HL-60/S4 (cell line): ENCODE data around the gene EGLN1.

Experiments
- in situ Hi-C: fragments of 300-500 bp; cut with MboI; formaldehyde crosslinking; loops from 2 replicates; pipeline ENCODE4 v1.14.3; 2022; ENCODE audit warnings: low sequenced_read_pairs

EGLN1 gene

DNA sequence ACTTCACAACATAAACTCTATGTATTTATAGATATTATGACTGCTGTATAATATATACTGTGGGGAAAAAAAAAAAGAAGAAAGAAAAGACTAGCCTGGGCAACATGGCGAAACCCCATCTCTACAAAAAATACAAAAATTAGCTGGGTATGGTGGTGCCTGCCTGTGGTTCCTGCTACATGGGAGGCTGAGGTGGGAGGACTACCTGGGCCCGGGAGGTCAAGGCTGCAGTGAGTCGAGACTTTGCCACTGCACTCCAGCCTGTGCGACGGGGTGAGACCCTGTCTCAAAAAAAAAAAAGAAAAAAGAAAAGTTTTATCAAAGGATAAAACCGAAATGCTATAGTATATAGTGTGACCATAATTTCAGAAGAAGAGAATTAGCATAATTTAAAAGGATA lies 87.1 kb downstream of the EGLN1 start:
- in situ Hi-C loops = no loop called here

DNA sequence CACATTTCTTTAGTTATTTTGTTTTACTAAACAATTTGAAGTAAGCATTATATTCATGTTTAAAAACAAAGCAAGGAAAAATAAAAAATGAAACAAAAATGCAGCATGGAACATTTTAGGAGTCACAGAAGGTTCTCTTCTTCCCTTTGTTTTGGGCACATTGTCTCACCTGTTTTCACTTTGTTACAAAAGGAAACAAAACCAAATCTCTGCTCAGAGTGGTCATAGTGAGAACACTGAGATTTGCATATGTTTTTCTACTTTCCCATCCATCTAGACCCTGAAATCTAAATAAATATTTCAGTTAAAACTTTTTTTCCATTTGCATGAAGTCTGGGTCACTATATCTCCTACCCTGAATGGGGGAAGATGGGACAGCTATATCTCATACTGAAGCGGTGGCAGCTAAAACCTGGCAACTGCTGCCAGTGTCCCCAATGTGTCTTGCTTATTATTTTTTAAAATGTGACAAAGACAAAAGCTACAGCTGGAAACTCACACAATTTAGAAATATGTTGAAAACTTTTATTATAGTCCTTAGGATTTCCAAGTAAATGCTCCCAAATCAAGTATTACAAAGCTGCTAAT lies 87.9 kb downstream of the EGLN1 start:
- in situ Hi-C loops = no loop called here

DNA sequence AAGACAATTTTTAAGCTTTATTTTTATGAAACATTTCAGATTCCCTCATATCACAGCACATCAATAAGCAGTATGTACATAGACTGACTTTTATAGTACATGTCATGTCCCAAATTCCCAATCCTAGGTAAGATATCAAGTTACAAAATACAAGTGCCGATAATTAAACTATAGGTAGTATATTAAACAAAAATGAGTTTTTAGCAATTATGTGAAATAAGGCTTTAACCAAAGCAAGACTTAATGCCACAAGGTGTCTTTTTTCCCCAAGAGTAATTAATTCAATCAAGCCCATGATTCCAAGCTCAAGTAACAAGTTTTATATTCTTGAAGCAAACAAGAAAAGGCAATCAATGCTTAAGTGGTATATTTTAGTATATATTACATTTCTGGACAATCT lies 89.3 kb downstream of the EGLN1 start:
- in situ Hi-C loops = no loop called here

DNA sequence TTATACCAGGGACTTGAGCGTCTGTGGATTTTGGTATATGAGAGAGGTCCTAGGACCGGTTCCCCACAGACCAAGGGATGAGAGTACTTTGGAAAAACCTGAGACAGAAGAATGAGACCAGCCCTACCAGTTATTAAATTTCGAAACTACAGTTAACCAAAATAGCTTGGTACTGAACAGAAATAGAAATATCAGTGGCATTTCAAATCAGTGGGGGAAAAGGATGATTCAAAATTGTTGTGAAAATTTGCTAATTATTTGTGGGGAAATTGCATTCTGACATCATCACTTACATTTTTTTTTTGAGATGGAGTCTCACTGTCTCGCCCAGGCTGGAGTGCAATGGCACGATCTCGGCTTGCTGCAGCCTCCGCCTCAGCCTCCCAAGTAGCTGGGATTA lies 92.6 kb downstream of the EGLN1 start:
- in situ Hi-C loops = no loop called here

DNA sequence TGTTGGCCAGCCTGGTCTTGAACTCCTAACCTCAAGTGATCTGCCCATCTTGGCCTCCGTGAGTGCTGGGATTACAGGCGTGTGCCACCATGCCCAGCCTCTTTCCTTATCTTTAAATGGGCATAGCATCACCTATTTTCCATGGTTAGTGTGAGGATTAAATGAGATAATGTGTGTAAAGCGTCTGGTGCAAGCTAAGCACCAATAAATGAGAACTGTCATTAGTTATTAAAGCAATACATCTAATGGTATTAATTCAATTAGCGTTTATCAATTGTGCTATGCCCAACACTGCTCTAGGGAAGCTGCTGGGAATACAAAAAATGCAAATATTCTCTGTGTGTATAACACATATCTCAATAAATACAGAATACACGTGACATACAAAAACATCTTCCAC lies 94.5 kb downstream of the EGLN1 start:
- in situ Hi-C loops = no loop called here

DNA sequence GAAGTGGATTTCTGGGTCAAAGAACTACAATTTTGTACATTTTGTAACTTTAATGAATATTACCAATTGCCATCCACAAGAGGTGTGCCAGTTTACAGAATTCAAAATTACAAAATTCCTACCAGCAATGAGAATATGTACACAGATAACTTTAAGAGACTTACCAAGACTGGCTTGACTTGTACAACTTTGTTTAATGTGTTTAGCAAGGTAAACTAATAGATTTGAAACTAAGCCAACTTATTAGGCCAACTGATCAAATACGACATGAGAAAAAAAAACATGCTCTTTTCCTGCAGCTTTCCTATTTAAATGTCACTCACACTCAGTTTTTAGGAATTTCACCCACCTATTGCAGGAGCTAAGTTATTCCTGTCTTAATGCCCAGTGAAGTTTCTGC lies 95.8 kb downstream of the EGLN1 start:
- in situ Hi-C loops = no loop called here

DNA sequence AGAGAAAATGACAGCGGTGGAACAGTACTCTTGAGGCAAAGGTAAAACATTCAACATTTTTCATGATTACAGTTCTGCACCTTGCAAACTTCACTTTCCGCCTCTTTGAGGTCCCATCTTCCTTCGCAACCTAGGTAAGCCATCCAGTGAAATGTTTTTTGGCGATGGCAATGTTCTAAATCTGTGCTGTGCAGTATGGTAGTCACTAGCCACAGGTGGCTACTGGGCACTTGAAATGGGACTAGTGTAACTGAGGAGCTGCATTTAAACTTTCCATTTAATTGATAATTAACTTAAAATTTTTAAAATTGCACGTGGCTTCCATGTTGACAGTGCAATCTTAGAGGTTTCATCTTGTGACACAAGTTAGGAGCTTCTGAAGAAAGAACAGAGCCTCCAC lies 97.4 kb downstream of the EGLN1 start:
- in situ Hi-C loops = no loop called here

DNA sequence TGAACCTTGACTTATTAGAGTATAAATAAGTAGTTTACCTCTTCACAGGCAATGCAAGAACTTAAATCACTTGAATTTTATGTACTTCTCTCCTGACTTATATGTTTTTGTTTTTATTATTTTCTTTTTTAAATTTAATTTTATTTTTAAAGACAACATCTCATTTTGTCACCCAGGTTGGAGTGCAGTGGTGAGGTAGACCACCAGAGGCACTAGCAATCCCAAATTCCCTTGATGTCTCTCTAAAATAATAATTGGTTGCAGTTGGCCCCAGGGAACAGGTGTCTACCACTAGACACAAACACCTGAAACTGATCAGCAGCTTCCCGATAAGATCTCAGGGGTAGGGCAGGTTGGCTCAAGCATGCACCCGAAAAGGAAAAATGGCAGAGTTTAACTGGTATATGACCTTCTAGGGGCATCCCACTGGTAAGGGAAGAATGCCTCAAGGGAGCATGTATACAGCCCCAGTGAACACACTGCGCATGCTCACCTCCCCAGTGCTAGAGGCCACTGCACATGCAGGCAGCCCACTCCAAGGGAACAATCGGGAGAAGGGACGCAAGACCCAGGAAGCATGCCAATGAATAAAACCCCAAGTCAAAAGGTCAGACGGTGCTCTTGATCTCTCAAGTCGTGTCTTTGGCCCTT lies 99.1 kb downstream of the EGLN1 start:
- in situ Hi-C loops = no loop called here

DNA sequence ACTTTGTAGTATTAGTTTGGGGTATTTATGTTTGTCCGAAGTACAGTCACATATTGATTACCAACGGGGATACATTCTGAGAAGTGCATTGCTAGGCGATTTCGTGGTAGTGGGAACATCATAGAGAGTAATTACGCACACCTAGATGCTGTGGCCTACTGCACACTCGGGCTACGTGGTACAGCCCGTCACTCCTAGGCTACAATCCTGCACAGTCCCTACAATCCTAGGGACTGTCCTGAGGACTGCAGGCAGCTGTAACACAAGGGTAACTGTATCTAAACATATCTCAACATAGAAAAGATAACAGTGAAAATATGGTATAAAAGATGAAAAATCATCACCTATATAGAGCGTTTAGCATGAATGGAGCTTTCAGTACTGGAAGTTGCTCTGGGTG lies 103.0 kb downstream of the EGLN1 start:
- in situ Hi-C loops = no loop called here

DNA sequence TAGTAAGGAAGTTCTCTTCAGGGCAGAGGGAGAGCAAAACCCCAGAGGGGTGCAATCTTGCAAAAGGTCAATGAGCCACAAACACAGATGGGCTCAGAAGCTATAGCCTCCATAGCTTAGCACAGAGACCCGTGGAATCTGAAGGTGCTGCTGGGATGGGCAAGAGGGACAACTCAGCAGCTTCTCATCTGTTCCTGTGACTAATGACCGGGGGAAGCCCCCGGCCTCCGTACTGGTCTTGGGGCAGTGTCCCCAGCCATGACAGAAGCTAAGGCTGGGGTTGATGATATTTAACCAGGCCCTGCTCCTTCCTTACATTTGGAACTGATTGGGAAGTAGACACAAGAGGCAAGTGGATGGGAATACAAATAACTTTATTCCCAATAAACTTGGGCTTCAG lies 103.5 kb downstream of the EGLN1 start:
- in situ Hi-C loops = no loop called here

DNA sequence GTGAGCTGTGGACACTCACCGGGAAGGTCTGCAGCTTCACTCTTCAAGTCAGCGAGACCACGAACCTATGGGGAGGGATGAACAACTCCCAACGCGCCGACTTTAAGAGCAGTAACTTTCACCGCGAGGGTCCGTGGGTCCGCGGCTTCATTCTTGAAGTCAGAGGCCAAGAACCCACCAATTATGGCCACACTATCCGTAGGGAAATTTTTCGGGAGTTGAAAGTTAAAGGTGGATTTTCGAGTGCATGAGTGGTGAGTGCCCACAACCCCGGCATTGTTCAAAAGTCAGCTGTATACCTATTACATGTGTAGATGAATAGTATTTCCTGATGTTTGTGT lies 104.1 kb downstream of the EGLN1 start:
- in situ Hi-C loops = no loop called here

DNA sequence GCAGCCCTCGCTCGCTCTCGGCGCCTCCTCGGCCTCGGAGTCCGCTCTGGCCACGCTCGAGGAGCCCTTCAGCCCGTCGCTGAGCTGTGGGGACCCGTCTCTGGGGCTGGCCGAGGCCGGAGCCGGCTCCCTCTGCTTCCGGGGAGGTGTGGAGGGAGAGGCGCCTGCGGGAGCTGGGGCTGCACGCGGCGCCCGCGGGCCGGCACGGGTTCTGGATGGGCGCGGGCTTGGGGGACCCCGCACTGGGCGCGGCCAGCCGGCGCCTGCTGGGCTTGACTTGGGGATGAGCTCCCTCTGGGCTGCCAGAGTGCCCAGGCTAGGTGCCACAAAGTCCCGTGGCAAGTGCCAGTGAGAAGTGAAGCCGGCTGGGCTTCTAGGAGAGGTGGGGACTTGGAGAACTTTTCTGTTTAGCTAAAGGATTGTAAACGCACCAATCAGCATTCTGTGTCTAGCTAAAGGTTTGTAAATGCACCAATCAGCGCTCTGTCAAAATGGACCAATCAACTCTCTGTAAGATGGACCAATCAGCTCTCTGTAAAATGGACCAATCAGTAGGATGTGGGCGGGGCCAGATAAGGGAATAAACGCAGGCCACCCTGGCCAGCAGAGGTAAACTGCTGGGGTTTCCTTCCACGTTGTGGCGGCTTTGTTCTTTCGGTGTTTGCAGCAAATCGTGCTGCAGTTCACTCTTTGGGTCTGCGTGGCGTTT lies 104.6 kb downstream of the EGLN1 start:
- in situ Hi-C loops = no loop called here

DNA sequence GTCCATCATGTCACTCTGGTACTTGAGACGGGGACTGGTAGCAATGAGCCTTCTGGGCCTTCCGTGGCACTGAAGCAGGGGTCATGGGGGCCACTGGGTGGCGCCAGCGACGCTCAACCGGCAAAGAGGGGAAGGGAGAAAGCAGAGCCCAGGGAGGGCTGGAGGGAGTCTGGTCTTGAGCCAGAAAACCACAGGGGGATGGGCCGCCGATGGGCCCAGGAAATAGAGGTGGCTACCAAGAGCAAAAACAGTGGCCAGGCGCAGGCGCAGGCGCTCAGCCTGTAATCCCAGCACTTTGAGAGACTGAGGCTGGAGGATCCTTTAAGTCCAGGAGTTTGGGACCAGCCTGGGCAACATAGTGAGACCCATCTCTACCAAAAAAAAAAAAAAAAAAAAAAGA lies 106.2 kb downstream of the EGLN1 start:
- in situ Hi-C loops = no loop called here
